ENCODE data around the gene FMNL2. TPM values are rescaled to one million over a fixed set of nuclear protein-coding genes. Genes with fewer than 3 reads are reported as not detected.

FMNL2 gene
- total and polyA plus RNA-seq, 4 donors, result 18.8 to 81.4 (median 38.4) TPM

DNA sequence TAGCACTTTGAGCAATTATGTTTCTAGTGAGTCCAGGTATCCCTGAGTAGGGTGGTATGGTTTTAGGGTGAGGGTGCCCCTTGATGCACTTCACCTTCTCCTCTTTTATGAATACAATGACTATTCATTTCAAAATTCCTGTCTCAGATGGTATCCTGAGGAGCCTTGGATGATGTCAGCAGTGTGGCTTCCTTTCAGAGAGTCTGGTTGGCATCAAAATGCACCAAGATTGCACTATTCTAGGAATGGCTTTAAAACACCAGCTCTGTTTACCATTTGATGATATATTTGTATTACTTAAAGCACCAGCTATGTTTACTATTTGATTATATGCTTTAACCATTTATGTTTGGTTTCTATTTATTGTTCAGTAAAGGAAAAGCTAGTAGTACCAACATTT is 141.0 kb downstream of the FMNL2 start:
- H3K27me3 ChIP-seq (ENCODE audit: control insufficient read depth in 3 of 3, insufficient read depth in 3 of 3, low read length in 2 of 3), result no peaks in the 10 kb centered on the region
- no peaks in the 10 kb centered on the region for H3K9me3 ChIP-seq (ENCODE audit: control insufficient read depth in 4 of 4, insufficient read depth in 3 of 4, low read length in 3 of 4)
- no peaks in the 10 kb centered on the region for H3K36me3 ChIP-seq (ENCODE audit: control insufficient read depth in 4 of 4, insufficient read depth in 4 of 4, low read length in 4 of 4)
- no peak overlapping the region for H3K27ac ChIP-seq (ENCODE audit: low read depth in 1 of 2, low read length in 1 of 2)
- no peak overlapping the region for H3K4me3 ChIP-seq
- ATAC-seq (ENCODE audit: insufficient read depth, low FRiP score), result no peak
- TF ChIP-seq, protein P1, sequence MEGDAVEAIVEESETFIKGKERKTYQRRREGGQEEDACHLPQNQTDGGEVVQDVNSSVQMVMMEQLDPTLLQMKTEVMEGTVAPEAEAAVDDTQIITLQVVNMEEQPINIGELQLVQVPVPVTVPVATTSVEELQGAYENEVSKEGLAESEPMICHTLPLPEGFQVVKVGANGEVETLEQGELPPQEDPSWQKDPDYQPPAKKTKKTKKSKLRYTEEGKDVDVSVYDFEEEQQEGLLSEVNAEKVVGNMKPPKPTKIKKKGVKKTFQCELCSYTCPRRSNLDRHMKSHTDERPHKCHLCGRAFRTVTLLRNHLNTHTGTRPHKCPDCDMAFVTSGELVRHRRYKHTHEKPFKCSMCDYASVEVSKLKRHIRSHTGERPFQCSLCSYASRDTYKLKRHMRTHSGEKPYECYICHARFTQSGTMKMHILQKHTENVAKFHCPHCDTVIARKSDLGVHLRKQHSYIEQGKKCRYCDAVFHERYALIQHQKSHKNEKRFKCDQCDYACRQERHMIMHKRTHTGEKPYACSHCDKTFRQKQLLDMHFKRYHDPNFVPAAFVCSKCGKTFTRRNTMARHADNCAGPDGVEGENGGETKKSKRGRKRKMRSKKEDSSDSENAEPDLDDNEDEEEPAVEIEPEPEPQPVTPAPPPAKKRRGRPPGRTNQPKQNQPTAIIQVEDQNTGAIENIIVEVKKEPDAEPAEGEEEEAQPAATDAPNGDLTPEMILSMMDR (IDR thresholded peaks at IDR 0.05; ENCODE audit: control extremely low read depth, extremely low read depth), result no peak
- no peak overlapping the region for H3K9ac ChIP-seq (ENCODE audit: insufficient read depth in 1 of 2, low read length in 2 of 2)
- no peak for DNase-seq
- H3K4me1 ChIP-seq (ENCODE audit: control insufficient read depth in 5 of 5, insufficient read depth in 5 of 5, low read length in 5 of 5), result peaks cover 2 to 24% (median 13%) of the 10 kb centered on the region in 5 donors

DNA sequence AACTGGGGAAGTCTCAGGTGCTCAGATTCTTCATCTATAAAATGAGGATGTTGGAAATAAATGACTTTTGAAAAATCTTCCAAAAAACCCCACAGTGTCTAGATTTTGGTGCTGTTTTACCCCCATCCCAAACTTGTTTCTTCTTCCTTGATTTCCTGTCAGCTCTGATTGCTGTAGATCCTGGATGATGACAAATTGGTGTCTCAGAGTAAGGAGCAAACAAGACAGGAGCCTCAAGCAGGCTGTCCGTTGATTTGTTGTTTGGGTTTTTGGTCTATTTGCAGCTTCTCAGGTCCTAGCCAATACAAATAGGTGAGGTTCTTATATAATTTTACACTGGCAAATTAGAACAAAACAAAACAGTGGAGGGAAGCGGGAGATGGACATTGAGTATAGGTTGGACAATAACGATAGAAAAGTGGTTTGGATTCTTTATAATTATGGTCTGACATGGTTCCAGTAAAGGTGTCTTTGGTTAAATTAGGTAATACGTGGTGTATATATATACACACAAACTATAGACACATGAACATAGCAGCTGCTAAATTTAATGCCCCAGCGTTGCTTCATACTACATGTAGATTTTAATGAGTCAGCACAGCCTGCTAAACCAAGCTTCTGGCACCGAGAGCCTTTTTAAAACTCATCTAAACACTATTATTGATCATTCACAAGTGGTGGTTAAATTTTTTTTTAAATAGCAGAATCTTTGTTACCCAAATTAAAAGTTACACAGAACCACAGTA is 142.5 kb downstream of the FMNL2 start:
- H3K27me3 ChIP-seq (ENCODE audit: control insufficient read depth in 3 of 3, insufficient read depth in 3 of 3, low read length in 2 of 3), result no peaks in the 10 kb centered on the region
- peaks cover 0 to 14% (median 3%) of the 10 kb centered on the region in 5 donors for H3K4me1 ChIP-seq (ENCODE audit: control insufficient read depth in 5 of 5, insufficient read depth in 5 of 5, low read length in 5 of 5)
- TF ChIP-seq, protein P1 (IDR thresholded peaks at IDR 0.05; ENCODE audit: control extremely low read depth, extremely low read depth), result no peak
- no peak overlapping the region for H3K4me3 ChIP-seq
- no peaks in the 10 kb centered on the region for H3K36me3 ChIP-seq (ENCODE audit: control insufficient read depth in 4 of 4, insufficient read depth in 4 of 4, low read length in 4 of 4)
- H3K9ac ChIP-seq (ENCODE audit: insufficient read depth in 1 of 2, low read length in 2 of 2), result no peak overlapping the region
- ATAC-seq (ENCODE audit: insufficient read depth, low FRiP score) (no peak), DNase-seq (no peak)
- no peaks in the 10 kb centered on the region for H3K9me3 ChIP-seq (ENCODE audit: control insufficient read depth in 4 of 4, insufficient read depth in 3 of 4, low read length in 3 of 4)
- no peak overlapping the region for H3K27ac ChIP-seq (ENCODE audit: low read depth in 1 of 2, low read length in 1 of 2)
- 87 to 90% methylated on average over 6 of the region's 6 CpGs for WGBS, 2 donors

DNA sequence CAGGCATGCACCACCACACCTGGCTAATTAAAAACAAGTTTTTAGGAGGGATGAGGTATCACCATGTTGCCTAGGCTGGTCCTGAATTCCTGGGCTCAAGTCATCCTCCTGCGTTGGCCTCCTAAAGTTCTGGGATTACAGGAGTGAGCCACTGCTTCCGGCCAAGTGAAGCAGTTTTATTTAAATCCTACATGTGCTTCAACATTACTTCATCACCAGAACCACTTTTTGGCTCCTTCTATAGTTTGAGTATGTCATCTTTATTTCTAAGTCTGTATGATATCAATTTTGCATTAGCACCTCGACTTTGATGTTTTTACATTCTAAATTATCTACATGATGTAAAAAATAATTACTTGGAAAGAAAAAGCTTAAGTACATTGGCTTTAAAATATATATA is 144.3 kb downstream of the FMNL2 start:
- ATAC-seq (ENCODE audit: insufficient read depth, low FRiP score) (no peak), DNase-seq (no peak)
- TF ChIP-seq, protein P1 (IDR thresholded peaks at IDR 0.05; ENCODE audit: control extremely low read depth, extremely low read depth), result no peak
- no peaks in the 10 kb centered on the region for H3K27me3 ChIP-seq (ENCODE audit: control insufficient read depth in 3 of 3, insufficient read depth in 3 of 3, low read length in 2 of 3)
- no peaks in the 10 kb centered on the region for H3K9me3 ChIP-seq (ENCODE audit: control insufficient read depth in 4 of 4, insufficient read depth in 3 of 4, low read length in 3 of 4)
- H3K27ac ChIP-seq (ENCODE audit: low read depth in 1 of 2, low read length in 1 of 2), result no peak overlapping the region
- H3K36me3 ChIP-seq (ENCODE audit: control insufficient read depth in 4 of 4, insufficient read depth in 4 of 4, low read length in 4 of 4), result no peaks in the 10 kb centered on the region
- WGBS, 2 donors, result 95 to 99% methylated on average over 3 of the region's 3 CpGs
- H3K4me1 ChIP-seq (ENCODE audit: control insufficient read depth in 5 of 5, insufficient read depth in 5 of 5, low read length in 5 of 5), result peaks cover 0 to 11% (median 3%) of the 10 kb centered on the region in 5 donors
- no peak overlapping the region for H3K9ac ChIP-seq (ENCODE audit: insufficient read depth in 1 of 2, low read length in 2 of 2)
- H3K4me3 ChIP-seq, result no peak overlapping the region
